Stimulated activated naive B cell treated with anti-CD40 and anti-IgM and Interleukin-4, amounts not matched to agents 10 μg/mL and 1 μg/mL and 100 μg/mL, for 72 hours (primary cell): ENCODE results near the gene NCBP2L.
A peak's percentile ranks its signal among the peaks of the same experiment; 100 is the strongest.
"Not testable (repeated sequence)": the region's sequence is repeated elsewhere in the genome, so short reads cannot be mapped to it uniquely, and the experiment has no call there.

Experiments used
- ATAC-seq, 2 donors: fragments of 150-1000 bp; cut with Tn5 transposase; replicated peaks; 2 replicates each; pipeline ENCODE4 v1.10.0; 2021; ENCODE audit warnings: moderate library complexity in 1 of 2
- DNase-seq: peaks from one replicate; pipeline ENCODE4 v3.0.0; 2021
- H3K27ac Mint-ChIP-seq: one replicate; pipeline ENCODE4 v1.8.0; 2022; ENCODE audit warnings: mild to moderate bottlenecking, mixed read lengths
- H3K27me3 Mint-ChIP-seq, 2 donors: one replicate each; pipeline ENCODE4 v1.8.0; 2022; ENCODE audit warnings: mixed read lengths in 2 of 2
- H3K36me3 Mint-ChIP-seq, 2 donors: one replicate each; pipeline ENCODE4 v1.8.0; 2022; ENCODE audit warnings: mixed read lengths in 2 of 2, mild to moderate bottlenecking in 1 of 2
- H3K4me1 Mint-ChIP-seq, 2 donors: one replicate each; pipeline ENCODE4 v1.8.0; 2022; ENCODE audit warnings: mixed read lengths in 2 of 2, mild to moderate bottlenecking in 1 of 2
- H3K4me3 Mint-ChIP-seq, 2 donors: one replicate each; pipeline ENCODE4 v1.8.0; 2022; ENCODE audit warnings: mild to moderate bottlenecking in 2 of 2, mixed read lengths in 2 of 2, moderate library complexity in 1 of 2
- H3K9me3 Mint-ChIP-seq, 2 donors: one replicate each; pipeline ENCODE4 v1.8.0; 2022; ENCODE audit warnings: mixed read lengths in 2 of 2, mild to moderate bottlenecking in 1 of 2

The NCBP2L gene

DNA sequence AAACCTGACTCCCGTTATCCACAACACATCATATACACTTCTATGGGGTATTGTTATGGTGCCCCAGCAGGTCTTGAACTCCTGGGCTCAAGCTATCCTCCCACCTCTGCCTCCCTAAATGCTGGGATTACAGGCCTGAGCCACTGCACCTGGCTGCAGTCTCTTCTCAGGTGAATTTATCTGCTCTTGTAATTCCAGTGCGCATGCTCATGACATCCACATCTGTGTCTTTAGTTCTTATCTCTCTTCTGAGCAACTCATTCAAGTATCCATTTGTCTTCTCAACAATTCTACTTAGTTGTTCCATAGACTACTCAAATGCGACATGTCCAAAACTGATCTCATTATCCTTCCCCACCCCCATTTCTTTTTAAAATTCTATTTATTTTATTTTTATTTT, 27.6 kb downstream of the NCBP2L start:
- peaks cover 2 to 4% of the 10 kb centered on the region in 2 donors for H3K9me3 Mint-ChIP-seq
- no peak for ATAC-seq
- H3K27me3 Mint-ChIP-seq: peaks cover 0 to 4% of the 10 kb centered on the region in 2 donors
- H3K36me3 Mint-ChIP-seq: no peaks in the 10 kb centered on the region
- DNase-seq: no peak
- H3K4me1 Mint-ChIP-seq: no peaks in the 10 kb centered on the region
- no peak overlapping the region for H3K27ac Mint-ChIP-seq
- no peak overlapping the region for H3K4me3 Mint-ChIP-seq

DNA sequence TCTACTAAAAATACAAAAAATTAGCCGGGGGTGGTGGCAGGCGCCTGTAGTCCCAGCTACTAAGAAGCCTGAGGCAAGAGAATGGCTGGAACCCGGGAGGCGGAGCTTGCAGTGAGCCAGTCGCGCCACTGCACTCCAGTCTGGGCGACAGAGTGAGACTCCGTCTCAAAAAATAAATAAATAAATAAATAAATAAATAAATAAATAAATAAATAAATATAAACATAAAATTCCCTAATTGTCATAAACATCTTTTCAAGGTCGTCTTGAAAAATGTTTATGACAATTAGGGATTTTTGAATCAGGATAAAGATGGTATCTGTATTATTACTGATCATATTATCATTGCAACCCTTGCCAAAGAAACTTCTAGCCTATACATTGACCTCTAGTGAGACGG, 32.5 kb downstream of the NCBP2L start:
- not testable (repeated sequence) for H3K27ac Mint-ChIP-seq, H3K36me3 Mint-ChIP-seq, ATAC-seq, H3K4me3 Mint-ChIP-seq, H3K9me3 Mint-ChIP-seq, DNase-seq, H3K4me1 Mint-ChIP-seq
- peaks cover 20 to 26% of the 10 kb centered on the region in 2 donors for H3K27me3 Mint-ChIP-seq

DNA sequence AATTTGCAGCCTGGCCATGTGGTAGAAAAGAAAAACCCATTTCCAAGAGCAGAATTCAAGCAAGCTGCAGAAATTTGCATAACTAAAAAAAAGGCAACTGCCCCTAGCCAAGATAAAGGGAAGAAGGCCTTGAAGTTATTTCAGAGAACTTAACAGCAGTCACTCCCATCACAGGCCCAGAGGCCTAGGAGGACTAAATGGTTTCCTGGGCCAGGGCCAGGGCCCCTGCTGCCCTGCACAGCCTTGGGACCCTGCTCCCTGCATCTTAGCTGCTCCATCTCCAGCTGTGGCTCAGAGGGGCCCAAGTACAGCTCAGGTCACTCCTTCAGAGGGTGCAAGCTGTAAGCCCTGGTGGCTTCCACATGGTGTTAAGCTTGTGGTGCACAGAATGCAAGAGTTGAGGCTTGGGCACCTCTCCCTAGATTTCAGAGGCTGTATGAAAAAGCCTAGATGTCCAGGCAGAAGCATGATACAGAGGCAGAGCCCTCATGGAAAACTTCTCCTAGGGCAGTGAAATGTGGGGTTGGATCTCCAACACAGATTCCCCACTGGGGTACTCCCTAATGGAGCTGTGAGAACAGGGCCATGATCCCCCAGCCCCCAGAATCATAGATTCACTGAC, 41.5 kb downstream of the NCBP2L start:
- no peak overlapping the region for H3K4me3 Mint-ChIP-seq
- H3K4me1 Mint-ChIP-seq: peaks cover 0 to 5% of the 10 kb centered on the region in 2 donors
- no peak overlapping the region for H3K27ac Mint-ChIP-seq
- peaks cover 0 to 3% of the 10 kb centered on the region in 2 donors for H3K9me3 Mint-ChIP-seq
- H3K27me3 Mint-ChIP-seq: peaks cover 4 to 9% of the 10 kb centered on the region in 2 donors
- DNase-seq: no peak
- no peaks in the 10 kb centered on the region for H3K36me3 Mint-ChIP-seq
- ATAC-seq: no peak

- ATAC-seq: no peak
- H3K36me3 Mint-ChIP-seq: no peaks in the 10 kb centered on the region
These were observed 45.5 kb downstream of the NCBP2L start for GRCh38 chrX:107823042-107823441.

GRCh38 chrX:107823456-107823855, 45.9 kb downstream of the NCBP2L start:
- H3K27ac Mint-ChIP-seq: no peak overlapping the region

More at GRCh38 chrX:107823042-107823441, 45.5 kb downstream of the NCBP2L start:
- Mint-ChIP-seq H3K4me3 (no peak overlapping the region), H3K27me3 (peaks cover 24 to 37% of the 10 kb centered on the region in 2 donors), H3K4me1 (peaks cover 6 to 18% of the 10 kb centered on the region in 2 donors), H3K27ac (no peak overlapping the region), H3K9me3 (peaks cover 0 to 3% of the 10 kb centered on the region in 2 donors)
- DNase-seq: no peak

GRCh38 chrX:107825698-107826237, 48.2 kb downstream of the NCBP2L start, which contains the start of gene MID2:
TSS of gene MID2 (plus strand) at chrX:107825866. CDS start at chrX:107826427, 561 bp downstream.
- peaks cover 6 to 18% of the 10 kb centered on the region in 2 donors for H3K4me1 Mint-ChIP-seq
- H3K27me3 Mint-ChIP-seq: peaks cover 31 to 40% of the 10 kb centered on the region in 2 donors
- H3K36me3 Mint-ChIP-seq: no peaks in the 10 kb centered on the region
- DNase-seq (peak; percentile 4), ATAC-seq (peak; percentile 68)
- H3K4me3 Mint-ChIP-seq: peak within 1 kb of the TSS; percentile 83 to 87
- H3K27ac Mint-ChIP-seq: peak within 1 kb of the TSS; percentile 68
- H3K9me3 Mint-ChIP-seq: no peaks in the 10 kb centered on the region

More at GRCh38 chrX:107823456-107823855, 45.9 kb downstream of the NCBP2L start:
- Mint-ChIP-seq H3K9me3 (peaks cover 0 to 3% of the 10 kb centered on the region in 2 donors), H3K4me1 (peaks cover 6 to 18% of the 10 kb centered on the region in 2 donors), H3K36me3 (no peaks in the 10 kb centered on the region), H3K27me3 (peaks cover 24 to 40% of the 10 kb centered on the region in 2 donors), H3K4me3 (no peak overlapping the region)
- DNase-seq (no peak), ATAC-seq (no peak)

DNA sequence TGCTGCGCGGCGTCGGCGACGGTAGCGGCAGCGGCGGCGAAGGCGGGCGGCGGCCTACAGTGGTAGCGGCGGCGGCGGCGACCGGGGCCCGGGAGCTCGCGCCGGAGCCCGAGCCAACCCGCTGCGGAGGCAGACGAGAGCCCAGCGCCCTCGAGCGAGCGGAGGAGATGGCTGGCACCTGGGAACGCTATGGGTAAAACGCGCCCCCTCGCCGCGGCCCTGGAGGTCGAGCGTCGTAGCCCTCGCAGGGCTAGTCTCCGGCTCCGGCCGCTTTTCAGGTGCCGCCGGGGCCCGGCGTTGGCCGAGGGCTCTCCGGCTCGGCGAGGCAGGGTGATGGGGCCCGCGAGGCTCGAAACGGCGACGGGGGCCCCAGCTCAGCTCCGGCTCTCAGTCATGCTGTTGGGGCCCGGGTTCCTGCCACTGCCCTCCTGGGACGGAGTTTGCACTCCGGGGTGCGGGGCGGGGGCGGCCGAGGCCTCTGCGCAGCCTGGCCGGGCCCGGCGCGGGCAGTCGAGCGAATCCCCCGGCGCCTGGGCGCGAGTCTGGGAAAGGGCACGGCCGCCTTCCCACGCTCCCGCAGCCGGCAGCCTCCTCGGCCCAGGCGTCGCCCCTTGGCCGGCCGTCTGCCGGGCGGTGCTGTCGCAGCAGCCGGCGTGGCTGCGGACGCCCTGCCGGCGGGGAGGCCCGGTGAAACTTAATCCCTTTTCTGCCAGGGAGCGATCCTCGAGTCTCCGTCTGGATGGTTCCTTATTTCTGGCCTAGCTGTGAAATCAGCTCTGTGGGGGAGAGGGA, 48.9 kb downstream of the NCBP2L start:
- Mint-ChIP-seq H3K4me3 (peak overlapping the region; percentile 42 to 87), H3K9me3 (no peaks in the 10 kb centered on the region), H3K27me3 (peaks cover 31 to 40% of the 10 kb centered on the region in 2 donors), H3K4me1 (peaks cover 6 to 18% of the 10 kb centered on the region in 2 donors), H3K36me3 (no peaks in the 10 kb centered on the region), H3K27ac (peak overlapping the region; percentile 38)
- DNase-seq (peak; percentile 1), ATAC-seq (peak; percentile 71 to 72)

DNA sequence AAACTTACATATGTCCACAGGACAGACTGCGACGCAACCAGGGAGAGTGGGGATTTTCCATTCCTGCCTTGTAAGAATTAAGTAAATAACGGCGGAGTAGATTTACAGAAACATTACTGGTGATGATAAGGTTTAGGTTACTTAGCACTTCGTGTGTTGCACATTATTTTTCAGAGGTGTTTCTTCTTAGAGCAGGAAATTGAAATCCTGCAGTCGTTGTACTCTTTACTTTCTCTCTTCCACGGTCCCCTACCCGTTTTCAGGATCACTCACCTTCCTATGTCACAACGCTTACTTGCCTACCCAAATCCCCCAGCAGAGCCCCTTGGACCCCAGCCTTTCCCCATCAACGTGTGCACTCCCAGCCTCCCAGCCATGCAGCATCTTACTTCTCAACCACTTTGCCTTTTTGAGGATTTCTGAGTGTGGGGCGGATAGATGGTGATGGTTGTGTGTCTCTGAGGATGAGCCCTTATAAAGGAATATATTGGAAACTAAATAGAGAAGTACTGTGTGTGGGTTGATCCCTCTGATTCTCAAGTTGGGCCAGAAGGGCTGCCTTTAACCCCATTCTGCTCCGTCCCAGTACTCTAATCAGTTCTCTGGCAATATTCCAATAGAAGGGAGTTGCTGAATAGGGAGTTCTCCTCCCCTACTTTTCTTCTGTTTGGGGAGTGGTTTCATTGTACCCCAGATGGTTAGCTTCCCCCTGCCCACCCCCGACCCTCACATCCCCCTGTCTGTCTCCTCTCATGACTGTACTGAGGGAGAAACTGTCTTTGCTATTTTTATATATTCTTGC, 49.7 kb downstream of the NCBP2L start:
- DNase-seq: no peak
- Mint-ChIP-seq H3K27ac (peak overlapping the region; percentile 38), H3K9me3 (no peaks in the 10 kb centered on the region), H3K36me3 (no peaks in the 10 kb centered on the region), H3K4me3 (peak overlapping the region; percentile 58 to 62), H3K4me1 (peaks cover 6 to 18% of the 10 kb centered on the region in 2 donors), H3K27me3 (peaks cover 33 to 40% of the 10 kb centered on the region in 2 donors)
- ATAC-seq: no peak

DNA sequence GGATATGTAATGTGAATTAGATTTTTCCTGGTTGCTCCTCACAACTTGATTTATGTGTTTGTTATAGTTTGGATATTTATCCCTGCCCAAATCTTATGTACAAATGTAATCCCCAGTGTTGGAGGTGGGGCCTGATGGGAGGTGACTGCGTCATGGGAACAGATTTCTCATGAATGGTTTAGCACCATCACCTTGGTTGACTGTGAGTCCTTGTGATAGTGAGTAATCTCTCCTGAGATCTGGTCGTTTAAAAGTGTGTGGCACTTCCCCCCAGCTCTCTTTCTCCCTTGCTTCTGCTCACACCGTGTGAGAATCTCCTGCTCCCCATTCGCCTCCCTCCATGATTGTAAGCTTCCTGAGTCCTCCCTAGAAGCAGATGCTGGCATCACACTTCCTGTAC, 50.3 kb downstream of the NCBP2L start:
- DNase-seq (no peak), ATAC-seq (no peak)
- no peak overlapping the region for H3K27ac Mint-ChIP-seq

GRCh38 chrX:107829878-107830277, 52.3 kb downstream of the NCBP2L start:
- Mint-ChIP-seq H3K4me1 (peaks cover 6 to 12% of the 10 kb centered on the region in 2 donors), H3K4me3 (no peak overlapping the region), H3K27me3 (peaks cover 26 to 31% of the 10 kb centered on the region in 2 donors), H3K9me3 (no peaks in the 10 kb centered on the region), H3K36me3 (no peaks in the 10 kb centered on the region), H3K27ac (no peak overlapping the region)
- no peak for DNase-seq
- ATAC-seq: no peak

More for the DNA sequence above, 50.3 kb downstream of the NCBP2L start:
- peaks cover 34 to 40% of the 10 kb centered on the region in 2 donors for H3K27me3 Mint-ChIP-seq
- H3K4me1 Mint-ChIP-seq: peaks cover 6 to 18% of the 10 kb centered on the region in 2 donors
- no peaks in the 10 kb centered on the region for H3K36me3 Mint-ChIP-seq
- no peak overlapping the region for H3K4me3 Mint-ChIP-seq
- H3K9me3 Mint-ChIP-seq: no peaks in the 10 kb centered on the region

DNA sequence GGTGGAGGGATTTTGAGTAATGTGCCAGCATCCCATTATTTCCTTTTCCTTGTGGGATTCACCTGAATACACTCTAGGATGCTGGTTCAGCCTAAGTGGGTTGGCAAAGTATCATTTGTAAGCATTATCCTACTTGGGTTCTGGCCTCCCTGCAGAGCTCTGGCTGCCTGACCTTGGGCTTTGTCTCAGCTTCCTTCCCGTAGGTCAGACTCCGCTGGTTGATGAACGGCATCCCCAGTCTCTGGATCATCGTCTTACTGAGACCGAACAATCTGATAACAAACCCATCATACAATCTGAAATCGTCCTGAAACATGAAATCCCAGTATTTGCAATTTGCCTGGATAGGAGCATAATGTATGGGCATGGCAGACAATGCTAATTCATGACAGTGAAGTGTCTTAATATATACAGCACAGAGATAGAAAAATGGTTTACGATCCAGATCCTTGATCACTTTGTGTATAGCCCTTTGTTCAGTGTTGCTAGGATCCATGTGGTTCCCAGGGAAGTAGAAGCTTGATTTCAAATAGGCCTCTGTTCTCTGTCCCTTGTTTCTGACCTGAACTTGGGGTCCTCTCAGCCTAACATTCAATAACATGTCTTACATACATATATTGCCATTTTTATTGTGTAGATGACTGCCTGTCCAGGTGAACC, 53.7 kb downstream of the NCBP2L start:
- no peak for ATAC-seq

DNA sequence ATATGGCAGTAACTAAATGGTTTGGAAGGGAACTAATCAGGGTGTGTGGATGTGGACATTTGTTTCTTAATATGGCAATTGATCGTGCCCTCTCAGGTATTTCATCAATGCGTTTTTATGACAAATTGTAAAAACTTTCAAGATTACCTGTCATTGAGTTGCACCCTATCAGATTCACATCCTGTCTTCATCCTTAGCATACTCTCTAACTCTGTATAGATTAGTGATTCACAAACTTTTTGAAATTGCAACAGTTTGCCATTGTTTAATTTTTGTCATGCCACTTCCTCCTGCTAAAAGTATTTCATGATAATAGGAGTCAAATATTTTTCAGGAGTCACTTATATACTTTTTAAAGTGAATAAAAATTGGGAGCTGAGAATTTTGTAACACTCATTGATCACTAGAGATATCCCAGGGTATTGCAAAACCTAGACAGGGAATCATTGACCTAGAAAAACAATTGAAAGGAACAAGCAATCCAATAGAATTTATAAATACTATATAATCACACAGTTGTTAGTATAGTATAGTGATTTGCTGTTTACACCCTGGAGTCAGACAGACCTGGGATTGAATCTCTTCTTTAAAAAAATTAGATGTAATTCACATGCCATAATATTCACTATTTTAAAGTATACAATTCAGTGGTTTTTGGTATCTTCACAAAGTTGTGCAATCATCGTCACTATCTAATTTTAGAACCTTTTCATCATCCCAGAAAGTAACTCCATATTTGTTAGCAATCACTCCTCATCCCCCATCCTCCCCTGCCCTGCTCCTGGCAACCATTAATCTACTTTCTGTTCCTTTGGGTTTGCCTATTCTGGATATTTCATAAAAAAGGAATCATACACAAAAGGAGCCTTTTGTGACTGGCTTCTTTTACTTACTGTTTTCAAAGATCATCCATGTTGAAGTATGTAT, 57.0 kb downstream of the NCBP2L start:
- Mint-ChIP-seq H3K36me3 (no peaks in the 10 kb centered on the region), H3K27me3 (peaks cover 6 to 14% of the 10 kb centered on the region in 2 donors), H3K4me3 (no peak overlapping the region), H3K9me3 (no peaks in the 10 kb centered on the region), H3K4me1 (no peaks in the 10 kb centered on the region), H3K27ac (no peak overlapping the region)
- DNase-seq (no peak), ATAC-seq (no peak)

More for the DNA sequence above, 53.7 kb downstream of the NCBP2L start:
- Mint-ChIP-seq H3K4me3 (no peak overlapping the region), H3K9me3 (no peaks in the 10 kb centered on the region), H3K36me3 (no peaks in the 10 kb centered on the region), H3K4me1 (peaks cover 4 to 6% of the 10 kb centered on the region in 2 donors), H3K27me3 (peaks cover 15 to 21% of the 10 kb centered on the region in 2 donors), H3K27ac (no peak overlapping the region)
- DNase-seq: no peak

DNA sequence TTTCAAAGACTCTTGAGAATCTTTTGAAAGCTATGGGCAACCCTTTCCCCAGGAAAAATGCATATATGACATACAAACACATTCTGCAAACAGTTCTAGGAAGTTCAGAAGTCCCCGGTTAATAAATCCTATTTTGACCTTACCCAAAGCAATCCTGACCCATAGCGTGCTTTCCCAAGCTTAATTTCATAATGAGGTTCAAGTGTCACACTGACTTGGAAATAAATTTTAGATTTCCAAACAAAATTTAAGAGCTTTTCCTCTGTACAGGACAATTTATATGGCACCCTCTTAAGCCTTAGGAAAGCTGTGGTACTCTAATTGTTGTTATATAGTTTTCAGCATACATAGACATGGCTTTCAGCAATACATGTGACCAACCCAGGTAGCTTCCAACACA, 59.4 kb downstream of the NCBP2L start:
- no peaks in the 10 kb centered on the region for H3K4me1 Mint-ChIP-seq
- H3K4me3 Mint-ChIP-seq: no peak overlapping the region
- H3K27me3 Mint-ChIP-seq: peaks cover 6 to 14% of the 10 kb centered on the region in 2 donors
- no peaks in the 10 kb centered on the region for H3K36me3 Mint-ChIP-seq
- DNase-seq (no peak), ATAC-seq (no peak)
- H3K9me3 Mint-ChIP-seq: no peaks in the 10 kb centered on the region
- H3K27ac Mint-ChIP-seq: no peak overlapping the region
